Adrenal gland (tissue), 5 donors: Measurements from ENCODE around the gene KIF21B.

ENCODE experiments used
- CTCF ChIP-seq, 6 experiments: fragments of 450-650 bp in 4 of 6; fragments of 200-600 bp in 2 of 6; sonication (generic) in 1 of 6; IDR thresholded peaks; 1 replicate in 5 of 6; 2 replicates in 1 of 6; pipeline versions ENCODE4 v1.5.1 to v1.8.0; 2016 to 2021; ENCODE audit warnings: antibody characterized with exemption in 6 of 6, mild to moderate bottlenecking in 2 of 6, moderate library complexity in 1 of 6
- POLR2A ChIP-seq, 2 donors: fragments of 450-650 bp; IDR thresholded peaks; one replicate each; pipeline ENCODE4 v1.6.1; 2017; ENCODE audit warnings: antibody characterized with exemption in 2 of 2, mild to moderate bottlenecking in 2 of 2, moderate library complexity in 1 of 2
- donor health status: DM: no; HTN: no; CAD: no.

GRCh38 chr1:200991097-200991614 is 32.4 kb downstream of the KIF21B start:
- TF ChIP-seq CTCF (IDR thresholded peaks at IDR 0.05) (no peak), POLR2A (IDR thresholded peaks at IDR 0.05) (no peak)
